Activated CD8-positive, alpha-beta T cell treated with anti-CD3 and anti-CD28 coated beads for 36 hours (primary cell): ENCODE results near the gene ATAT1. TPM values are rescaled to one million over a fixed set of nuclear protein-coding genes. Genes with fewer than 3 reads are reported as not detected.

Experiments used
- ATAC-seq: fragments of 200-7000 bp; cut with Tn5 transposase; one replicate; pipeline ENCODE4 v1.10.0; 2021; ENCODE audit warnings: mild to moderate bottlenecking, moderate library complexity
- CTCF ChIA-PET: fragments of 350-600 bp; sonication (Branson Sonifier 250); formaldehyde crosslinking; loops from one replicate; lab custom pipeline; 2021; ENCODE audit warnings: antibody characterized with exemption; lab: Charles Lee
- POLR2A ChIA-PET: fragments of 350-600 bp; sonication (Branson Sonifier 250); formaldehyde crosslinking; loops from one replicate; lab custom pipeline; 2021; ENCODE audit warnings: antibody characterized with exemption; lab: Charles Lee
- DNase-seq: peaks from one replicate; pipeline ENCODE4 v3.0.0-alpha.2; 2020
- H3K27ac Mint-ChIP-seq: one replicate; pipeline ENCODE4 v1.8.0; 2021; ENCODE audit warnings: mild to moderate bottlenecking, mixed read lengths
- H3K27me3 Mint-ChIP-seq: one replicate; pipeline ENCODE4 v1.8.0; 2021; ENCODE audit warnings: mixed read lengths
- H3K36me3 Mint-ChIP-seq: one replicate; pipeline ENCODE4 v1.8.0; 2021; ENCODE audit warnings: low read depth, mixed read lengths
- H3K4me1 Mint-ChIP-seq: one replicate; pipeline ENCODE4 v1.8.0; 2021; ENCODE audit warnings: low read depth, mixed read lengths
- H3K4me3 Mint-ChIP-seq: one replicate; pipeline ENCODE4 v1.8.0; 2021; ENCODE audit warnings: mild to moderate bottlenecking, moderate library complexity, mixed read lengths
- H3K9me3 Mint-ChIP-seq: one replicate; pipeline ENCODE4 v1.8.0; 2021; ENCODE audit warnings: mixed read lengths
- CTCF ChIP-seq: fragments of 200-600 bp; IDR thresholded peaks from one replicate; pipeline ENCODE4 v1.8.0; 2022; ENCODE audit warnings: antibody characterized with exemption, mild to moderate bottlenecking
- intact Hi-C: fragments of 100-400 bp; cut with micrococcal nuclease; formaldehyde crosslinking; loops from one replicate; pipeline ENCODE4 v1.10.0; 2022
- total RNA-seq, 2 experiments: library from RNA; stranded (reverse); gene quantifications; one replicate each; pipeline ENCODE4 v1.2.3, GENCODE V29; 2021

The ATAT1 gene
- total RNA-seq, 2 experiments from 2014 or later = 7.5 to 7.8 TPM

DNA sequence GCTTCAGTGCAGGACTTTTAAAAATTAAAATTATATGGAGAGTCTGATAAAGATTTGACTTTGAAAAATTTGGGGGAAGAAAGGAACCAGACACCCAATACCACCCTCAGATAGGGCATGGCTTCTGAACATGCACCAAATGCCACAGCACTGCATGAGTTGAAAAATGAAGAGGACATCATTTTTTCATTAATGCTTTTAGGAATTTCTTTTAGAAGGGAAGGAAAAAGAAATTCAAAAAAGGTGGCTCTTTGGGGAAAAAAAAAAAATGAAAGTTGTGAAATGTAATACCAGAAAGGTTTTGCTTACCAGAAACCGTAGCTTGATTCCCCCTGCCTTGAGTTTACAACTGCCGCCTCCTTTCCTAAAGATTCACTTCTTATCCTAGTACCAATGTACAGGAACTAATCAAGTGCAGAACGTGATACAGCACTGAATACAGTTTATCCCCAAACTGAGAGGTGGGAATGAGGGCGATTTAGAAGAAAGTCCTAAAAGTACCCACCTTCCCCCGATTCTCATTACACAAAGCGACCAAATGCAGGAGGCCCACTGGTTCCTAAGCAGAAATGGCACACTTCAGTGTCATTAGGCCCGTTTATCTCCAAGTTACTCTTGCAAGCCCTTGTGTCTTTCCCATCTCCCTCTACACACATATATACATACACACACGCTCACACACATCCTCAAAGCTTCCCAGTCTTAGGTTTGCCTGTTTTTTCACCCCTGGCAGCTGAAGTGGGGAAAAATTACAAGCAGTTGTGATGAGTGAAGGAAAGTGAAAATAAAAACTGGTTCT, 12.4 kb upstream of the ATAT1 start:
- Mint-ChIP-seq H3K27me3 (no peaks in the 10 kb centered on the region), H3K4me3 (peak overlapping the region; percentile 95), H3K4me1 (peaks cover 52% of the 10 kb centered on the region), H3K9me3 (no peaks in the 10 kb centered on the region), H3K36me3 (peaks cover 81% of the 10 kb centered on the region), H3K27ac (peak overlapping the region; percentile 98)
- CTCF ChIA-PET = interaction anchor here (0.8 to 4.7 kb wide), 19 partner anchors 8 to 473 kb away, joined by 3 to 50 read pairs (median 6); partner anchors contain the start of genes ATAT1 and TUBB
- ATAC-seq = no peak
- TF ChIP-seq CTCF = no peak
- intact Hi-C loops = no loop called here
- POLR2A ChIA-PET = interaction anchor here (0.6 to 5.3 kb wide), 29 partner anchors 9 to 298 kb away, joined by 3 to 121 read pairs (median 5); partner anchors contain the start of genes ABCF1, C6orf136, GNL1 and MDC1
- no peak for DNase-seq

DNA sequence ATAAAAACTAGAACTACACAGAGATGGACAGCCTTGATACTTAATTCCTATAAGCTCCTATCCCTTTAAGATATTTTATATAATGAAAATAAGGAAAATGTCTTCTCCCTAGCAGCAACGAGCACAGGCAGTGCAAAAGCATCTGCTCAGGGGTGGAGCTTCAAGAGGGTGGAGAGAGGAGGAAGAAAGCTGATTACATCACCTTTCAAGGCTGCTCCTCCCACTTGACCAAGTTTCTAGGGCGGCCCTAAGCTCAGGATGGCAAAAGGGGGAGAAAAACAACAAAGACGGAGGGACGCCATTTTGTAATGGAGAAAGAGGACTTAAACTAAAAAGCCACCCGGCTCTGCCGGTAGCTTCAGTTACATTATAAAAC, 11.8 kb upstream of the ATAT1 start:
- Mint-ChIP-seq H3K4me3 (peak overlapping the region; percentile 95), H3K27me3 (no peaks in the 10 kb centered on the region), H3K27ac (peak overlapping the region; percentile 98), H3K4me1 (peaks cover 52% of the 10 kb centered on the region), H3K36me3 (peaks cover 81% of the 10 kb centered on the region), H3K9me3 (no peaks in the 10 kb centered on the region)
- DNase-seq (peak; percentile 90), ATAC-seq (peak; percentile 66)
- ChIA-PET POLR2A (interaction anchor here (0.6 to 5.3 kb wide), 38 partner anchors 11 to 298 kb away, joined by 3 to 121 read pairs (median 4); partner anchors contain the start of genes ABCF1, ATAT1, C6orf136 and DHX16), CTCF (interaction anchor here (0.8 to 4.7 kb wide), 8 partner anchors 9 to 119 kb away, joined by 3 to 50 read pairs (median 4); partner anchors contain the start of gene TUBB)
- TF ChIP-seq CTCF = no peak
- intact Hi-C loops = loop anchor here (5.0 kb wide), 2 partner anchors 67 to 128 kb away; partner anchors contain the start of gene HLA-E

GRCh38 chr6:30615219-30615957, 11.3 kb upstream of the ATAT1 start:
- Mint-ChIP-seq H3K36me3 (peaks cover 76% of the 10 kb centered on the region), H3K4me1 (peaks cover 50% of the 10 kb centered on the region), H3K27me3 (no peaks in the 10 kb centered on the region), H3K27ac (peak overlapping the region; percentile 98), H3K9me3 (no peaks in the 10 kb centered on the region), H3K4me3 (peak overlapping the region; percentile 95)
- peak; percentile 44 for DNase-seq
- no peak for ATAC-seq
- ChIA-PET CTCF (interaction anchor here (0.8 to 4.7 kb wide), 8 partner anchors 9 to 119 kb away, joined by 3 to 50 read pairs (median 4); partner anchors contain the start of gene TUBB), POLR2A (interaction anchor here (0.6 to 5.3 kb wide), 49 partner anchors 11 to 583 kb away, joined by 3 to 121 read pairs (median 4); partner anchors contain the start of genes ABCF1, ATAT1, C6orf136 and DHX16)
- TF ChIP-seq CTCF = no peak
- intact Hi-C loops = loop anchor here (5.0 kb wide), 2 partner anchors 67 to 128 kb away; partner anchors contain the start of gene HLA-E

GRCh38 chr6:30615958-30616810, 10.5 kb upstream of the ATAT1 start:
- TF ChIP-seq CTCF = no peak
- no peaks in the 10 kb centered on the region for H3K9me3 Mint-ChIP-seq
- H3K27ac Mint-ChIP-seq = peak overlapping the region; percentile 98
- no peak for ATAC-seq
- intact Hi-C loops = loop anchor here (2.0 to 5.0 kb wide), 3 partner anchors 66 to 129 kb away; partner anchors contain the start of genes HLA-E and TUBB
- CTCF ChIA-PET = interaction anchor here (1.5 to 4.7 kb wide), 3 partner anchors 19 to 105 kb away, joined by 5 to 50 read pairs (median 6); partner anchors contain the start of gene TUBB
- no peaks in the 10 kb centered on the region for H3K27me3 Mint-ChIP-seq
- POLR2A ChIA-PET = interaction anchor here (0.6 to 5.3 kb wide), 36 partner anchors 10 to 582 kb away, joined by 3 to 121 read pairs (median 5); partner anchors contain the start of genes ABCF1, ATAT1, C6orf136 and DHX16
- no peak for DNase-seq
- H3K36me3 Mint-ChIP-seq = peaks cover 73% of the 10 kb centered on the region
- peak overlapping the region; percentile 95 for H3K4me3 Mint-ChIP-seq
- peaks cover 45% of the 10 kb centered on the region for H3K4me1 Mint-ChIP-seq
